GM12865 (cell line): ENCODE measurements around the gene VMP1.
"Not testable (repeated sequence)": the region's sequence is repeated elsewhere in the genome, so short reads cannot be mapped to it uniquely, and the experiment has no call there.

Source experiments
- DNase-seq: peaks from one replicate; pipeline ENCODE4 v3.0.0; 2010; ENCODE audit warnings: low read depth
- H3K4me3 ChIP-seq: 2 replicates; pipeline ENCODE4 v1.5.1; 2011; ENCODE audit warnings: mild to moderate bottlenecking, low read depth, low read length, control low read depth
- TF ChIP-seq, protein P1 (sequence below): IDR thresholded peaks from 2 replicates; pipeline ENCODE4 v1.5.1; 2011; ENCODE audit warnings: low read length, control low read depth, low read depth, inconsistent platforms; ENCODE audit not compliant: insufficient read depth; ENCODE audit errors: missing control alignments

VMP1 gene

DNA sequence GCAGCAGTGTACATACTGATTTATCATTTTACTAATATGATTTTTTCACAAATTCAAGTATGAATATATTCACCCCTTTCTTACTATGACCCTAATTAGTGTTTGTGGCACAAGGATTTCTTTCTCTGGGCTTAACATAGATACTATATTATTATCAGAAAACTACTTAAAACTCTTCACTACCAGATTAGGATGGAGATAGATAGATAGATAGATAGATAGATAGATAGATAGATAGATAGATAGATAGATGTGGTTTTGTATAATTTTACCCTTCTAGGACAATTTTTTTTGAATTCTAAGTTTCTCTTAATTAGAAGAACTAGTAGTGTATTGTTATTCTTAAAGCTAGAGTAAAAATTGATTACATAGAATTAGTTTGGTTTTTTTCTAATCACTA lies 49.6 kb downstream of the VMP1 start:
- TF ChIP-seq, protein P1, sequence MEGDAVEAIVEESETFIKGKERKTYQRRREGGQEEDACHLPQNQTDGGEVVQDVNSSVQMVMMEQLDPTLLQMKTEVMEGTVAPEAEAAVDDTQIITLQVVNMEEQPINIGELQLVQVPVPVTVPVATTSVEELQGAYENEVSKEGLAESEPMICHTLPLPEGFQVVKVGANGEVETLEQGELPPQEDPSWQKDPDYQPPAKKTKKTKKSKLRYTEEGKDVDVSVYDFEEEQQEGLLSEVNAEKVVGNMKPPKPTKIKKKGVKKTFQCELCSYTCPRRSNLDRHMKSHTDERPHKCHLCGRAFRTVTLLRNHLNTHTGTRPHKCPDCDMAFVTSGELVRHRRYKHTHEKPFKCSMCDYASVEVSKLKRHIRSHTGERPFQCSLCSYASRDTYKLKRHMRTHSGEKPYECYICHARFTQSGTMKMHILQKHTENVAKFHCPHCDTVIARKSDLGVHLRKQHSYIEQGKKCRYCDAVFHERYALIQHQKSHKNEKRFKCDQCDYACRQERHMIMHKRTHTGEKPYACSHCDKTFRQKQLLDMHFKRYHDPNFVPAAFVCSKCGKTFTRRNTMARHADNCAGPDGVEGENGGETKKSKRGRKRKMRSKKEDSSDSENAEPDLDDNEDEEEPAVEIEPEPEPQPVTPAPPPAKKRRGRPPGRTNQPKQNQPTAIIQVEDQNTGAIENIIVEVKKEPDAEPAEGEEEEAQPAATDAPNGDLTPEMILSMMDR = no peak
- H3K4me3 ChIP-seq = no peak overlapping the region
- no peak for DNase-seq

DNA sequence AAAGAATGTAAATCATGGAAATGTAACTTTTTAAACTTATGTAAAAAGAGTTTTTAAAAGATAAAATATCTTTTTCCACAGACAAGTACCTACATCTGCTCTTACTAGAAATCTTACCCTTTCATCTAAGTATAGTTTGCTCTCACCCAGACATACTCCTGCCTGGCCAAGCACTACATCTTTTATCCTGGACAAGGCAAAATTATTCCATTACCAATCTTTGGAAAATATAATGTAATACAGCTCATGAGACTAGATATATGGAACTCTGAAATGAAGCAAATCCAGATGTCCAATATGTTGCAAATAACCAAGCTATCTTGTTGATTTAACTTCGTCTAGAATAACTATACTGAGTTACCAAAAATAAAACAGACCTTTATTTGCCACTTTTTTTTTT lies 50.0 kb downstream of the VMP1 start:
- no peak for DNase-seq
- no peak overlapping the region for H3K4me3 ChIP-seq
- TF ChIP-seq, protein P1 = no peak

DNA sequence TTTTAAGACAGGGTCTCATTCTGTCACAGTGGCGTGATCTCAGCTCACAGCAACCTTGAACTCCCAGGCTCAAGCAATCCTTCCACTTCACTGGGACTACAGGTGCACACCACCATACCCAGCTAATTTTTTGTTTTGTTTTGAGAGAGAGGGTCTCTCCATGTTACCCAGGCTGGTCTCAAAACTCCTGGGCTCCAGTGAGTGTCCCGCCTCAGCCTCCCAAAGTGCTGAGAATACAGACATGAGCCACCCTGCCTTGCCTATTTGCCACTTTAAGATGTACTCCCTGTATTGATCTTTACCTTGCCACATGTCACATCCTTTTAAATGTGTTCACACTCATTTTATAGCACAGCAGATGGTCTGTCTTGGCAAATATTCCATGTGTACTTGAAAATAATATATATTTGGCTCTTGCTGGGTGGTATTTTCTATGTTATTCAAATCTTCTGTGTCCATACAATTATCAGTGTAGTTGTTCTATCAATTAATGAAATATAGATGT lies 50.5 kb downstream of the VMP1 start:
- no peak for DNase-seq
- TF ChIP-seq, protein P1 = no peak
- H3K4me3 ChIP-seq = no peak overlapping the region

DNA sequence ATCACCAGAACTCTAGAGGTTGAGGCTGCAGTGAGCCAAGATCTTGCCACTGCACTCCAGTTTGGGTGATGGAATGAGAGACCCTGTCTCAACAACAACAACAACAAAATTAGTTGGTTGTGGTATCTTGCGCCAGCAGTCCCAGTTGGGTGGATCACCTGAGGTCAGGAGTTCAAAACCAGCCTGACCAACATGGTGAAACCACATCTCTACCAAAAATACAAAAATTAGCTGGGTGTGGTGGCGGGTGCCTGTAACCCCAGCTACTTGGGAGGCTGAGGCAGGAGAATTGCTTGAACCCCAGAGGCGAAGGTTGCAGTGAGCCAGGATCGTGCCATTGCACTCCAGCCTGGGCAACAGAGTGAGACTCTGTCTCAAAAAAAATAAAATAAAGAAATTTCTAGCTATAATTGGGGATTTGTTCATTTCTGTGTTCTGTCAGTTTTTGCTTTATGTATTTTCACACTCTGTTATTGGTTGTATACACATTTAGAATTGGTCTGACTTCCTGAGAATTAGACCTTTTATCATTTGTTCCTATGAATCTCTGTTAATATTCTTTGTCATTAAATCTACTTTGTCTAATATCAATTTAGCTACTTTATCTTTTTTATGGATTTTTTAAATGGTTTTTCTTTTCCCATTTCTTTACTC lies 51.7 kb downstream of the VMP1 start:
- not testable (repeated sequence) for DNase-seq

DNA sequence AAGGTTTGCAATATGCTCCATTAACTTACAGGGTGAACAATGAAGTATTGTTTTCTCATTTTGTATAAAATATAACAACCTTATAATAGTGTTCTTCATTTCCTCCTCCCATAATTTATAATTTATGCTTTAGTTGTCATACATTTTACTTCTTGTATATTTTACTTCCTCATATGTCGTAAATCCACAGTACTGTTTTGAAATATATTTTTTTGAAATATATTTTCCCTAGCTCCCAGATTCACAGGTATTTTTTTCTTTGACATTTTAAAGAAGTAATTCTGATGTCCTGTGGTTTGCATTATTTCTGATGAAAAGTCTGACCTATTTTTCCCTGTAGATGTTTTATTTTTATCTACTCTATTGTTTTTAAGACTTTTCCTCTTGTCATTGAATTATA lies 52.7 kb downstream of the VMP1 start:
- no peak for DNase-seq
- no peak overlapping the region for H3K4me3 ChIP-seq
- TF ChIP-seq, protein P1 = no peak

More for the DNA sequence above, 51.7 kb downstream of the VMP1 start:
- H3K4me3 ChIP-seq = not testable (repeated sequence)

DNA sequence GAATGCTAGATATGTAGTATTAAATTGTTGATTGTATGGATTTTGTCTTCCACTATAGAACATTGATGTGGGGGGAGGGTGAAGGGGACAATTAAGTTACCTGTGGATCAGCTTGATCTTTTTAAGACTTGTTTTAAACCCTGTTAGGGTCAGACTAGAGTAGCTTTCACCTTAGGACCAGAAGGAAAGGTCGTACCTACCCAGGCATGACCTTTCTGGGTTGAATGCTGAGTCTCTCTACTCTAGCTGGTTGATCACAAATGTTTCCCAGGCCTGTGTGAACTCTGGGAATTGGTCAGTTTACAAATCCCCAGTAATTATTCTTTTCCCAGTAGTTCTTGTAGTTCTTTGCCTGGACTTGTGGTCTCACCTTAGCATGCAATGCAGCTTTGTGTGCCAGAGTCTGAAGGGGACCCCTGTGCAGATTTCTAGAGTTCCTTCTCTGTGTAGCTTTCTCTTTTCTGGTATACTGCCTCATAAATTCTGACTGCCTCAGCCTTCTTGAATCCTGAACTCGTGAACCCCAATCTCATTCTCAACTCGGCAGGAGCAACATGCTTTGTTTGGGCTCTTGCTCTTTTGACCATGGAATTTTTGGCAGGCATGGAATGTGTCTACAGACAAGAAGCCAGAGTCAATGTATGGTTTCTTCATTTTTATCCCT lies 54.1 kb downstream of the VMP1 start:
- no peak overlapping the region for H3K4me3 ChIP-seq
- no peak for DNase-seq
- TF ChIP-seq, protein P1 = no peak

DNA sequence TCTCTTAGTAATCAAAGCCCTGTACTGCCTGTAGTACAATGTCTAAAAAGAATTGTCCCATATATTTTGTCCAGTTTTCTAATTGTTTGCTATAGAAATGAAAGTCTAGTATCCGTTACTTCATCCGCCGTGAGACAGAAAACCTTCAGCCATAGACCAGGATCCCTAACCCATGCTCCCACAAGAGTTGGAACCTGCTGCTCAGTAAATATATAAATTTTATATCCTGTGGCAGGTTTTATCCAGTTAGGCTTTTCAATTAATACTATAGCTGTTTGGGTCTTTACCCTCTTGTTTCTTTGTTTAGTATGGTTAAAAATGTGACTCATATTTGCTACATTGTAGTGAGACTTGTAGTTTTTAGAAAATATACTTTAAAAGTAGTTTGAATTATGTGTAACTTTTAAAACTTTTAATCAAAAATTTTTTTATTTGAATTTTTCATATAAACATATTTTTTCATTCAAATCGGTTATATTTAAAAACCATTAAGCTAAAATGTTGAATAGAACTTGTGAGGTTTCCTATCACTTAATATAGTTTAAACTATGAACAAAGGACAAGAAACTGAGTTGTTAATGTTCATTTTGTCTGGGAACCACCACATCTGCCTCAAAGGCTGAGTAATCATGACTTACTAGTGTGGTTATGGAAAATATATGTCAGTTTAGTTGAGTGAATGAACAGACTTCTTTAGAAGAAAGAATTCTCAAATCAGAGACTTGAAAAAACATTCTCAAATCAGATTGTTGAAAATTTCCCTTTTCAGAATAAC lies 54.8 kb downstream of the VMP1 start:
- H3K4me3 ChIP-seq = no peak overlapping the region
- DNase-seq = peak; percentile 24
- TF ChIP-seq, protein P1 = no peak
